Stimulated activated CD8-positive, alpha-beta memory T cell treated with anti-CD3 and anti-CD28 coated beads, Interleukin-2, amount 100 ng/mL, for 48 hours (primary cell): ENCODE data around the gene B3GALT5.

Source experiments
- DNase-seq, 2 donors: peaks; one replicate each; pipeline ENCODE4 v3.0.0-alpha.2; 2020; ENCODE audit warnings: low read depth in 2 of 2

Gene B3GALT5

DNA sequence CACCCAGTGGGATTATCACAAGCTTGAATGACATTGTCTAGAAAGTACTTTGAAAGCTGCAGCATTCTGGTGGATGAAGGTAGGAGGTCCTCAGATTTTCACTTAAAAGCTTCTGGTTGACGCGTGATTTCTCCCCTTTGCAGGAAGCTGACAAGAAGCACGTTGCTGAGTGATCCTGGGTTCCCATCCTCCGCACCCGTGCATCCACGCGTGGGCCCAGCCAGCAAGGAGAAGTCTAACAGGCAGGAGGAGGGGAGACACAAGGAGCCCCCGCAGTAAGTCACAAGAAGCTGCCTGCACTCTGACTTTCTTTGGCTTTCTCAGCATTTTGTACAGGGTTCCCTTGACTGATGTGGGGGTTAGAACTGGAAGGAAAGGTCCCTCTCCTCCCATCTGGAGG is 7.8 kb upstream of the B3GALT5 start:
- no peak for DNase-seq

DNA sequence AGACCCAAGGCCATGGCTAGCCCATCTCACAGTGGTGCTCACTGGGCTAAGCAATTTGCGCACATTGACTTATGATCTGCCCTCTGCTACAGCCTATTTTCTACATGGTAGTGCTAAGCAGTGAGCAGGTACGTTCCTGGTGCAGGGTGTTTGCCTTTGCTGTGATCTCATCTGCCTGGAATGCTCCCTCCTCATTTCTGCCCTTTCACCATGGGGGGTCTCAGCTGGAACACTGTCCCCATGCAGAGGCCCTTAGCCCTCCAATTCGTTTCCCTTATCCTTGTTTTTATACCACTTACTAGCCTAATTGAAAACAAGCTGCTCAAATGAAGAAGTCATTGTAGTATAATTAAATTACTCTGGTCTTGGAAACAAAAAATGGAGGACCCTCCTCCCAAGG is 2.0 kb upstream of the B3GALT5 start:
- no peak for DNase-seq

DNA sequence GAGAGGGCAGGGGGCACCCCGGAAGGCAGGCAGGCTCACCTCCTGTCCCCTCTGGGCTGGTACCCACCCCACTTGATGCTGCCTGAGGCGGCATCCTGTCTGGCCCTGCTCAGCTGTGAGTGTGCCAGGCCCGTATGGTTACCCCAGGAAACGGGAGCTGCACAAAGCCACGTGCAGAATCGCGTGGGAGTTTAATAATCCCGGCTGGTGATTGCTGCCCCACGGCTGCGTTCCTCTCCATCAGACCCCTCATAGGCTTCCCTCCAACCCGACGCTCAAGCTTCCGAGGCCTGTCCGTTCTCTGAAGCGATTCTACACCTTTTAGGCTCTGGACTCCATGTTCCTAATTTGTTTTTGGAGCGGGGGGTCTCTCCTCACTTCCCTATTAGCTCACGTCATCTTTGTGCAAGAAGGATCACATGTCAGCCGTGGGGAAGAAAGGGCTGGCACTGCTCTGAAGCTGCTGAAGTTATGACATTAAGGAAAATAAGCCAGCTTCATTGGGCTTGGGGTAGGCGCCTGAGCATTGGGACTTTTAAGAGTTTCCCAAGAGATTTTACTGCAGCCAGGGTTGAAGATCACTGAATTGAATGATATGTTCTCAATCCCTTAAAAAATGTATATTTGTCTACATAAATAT is 1.1 kb upstream of the B3GALT5 start:
- no peak for DNase-seq

DNA sequence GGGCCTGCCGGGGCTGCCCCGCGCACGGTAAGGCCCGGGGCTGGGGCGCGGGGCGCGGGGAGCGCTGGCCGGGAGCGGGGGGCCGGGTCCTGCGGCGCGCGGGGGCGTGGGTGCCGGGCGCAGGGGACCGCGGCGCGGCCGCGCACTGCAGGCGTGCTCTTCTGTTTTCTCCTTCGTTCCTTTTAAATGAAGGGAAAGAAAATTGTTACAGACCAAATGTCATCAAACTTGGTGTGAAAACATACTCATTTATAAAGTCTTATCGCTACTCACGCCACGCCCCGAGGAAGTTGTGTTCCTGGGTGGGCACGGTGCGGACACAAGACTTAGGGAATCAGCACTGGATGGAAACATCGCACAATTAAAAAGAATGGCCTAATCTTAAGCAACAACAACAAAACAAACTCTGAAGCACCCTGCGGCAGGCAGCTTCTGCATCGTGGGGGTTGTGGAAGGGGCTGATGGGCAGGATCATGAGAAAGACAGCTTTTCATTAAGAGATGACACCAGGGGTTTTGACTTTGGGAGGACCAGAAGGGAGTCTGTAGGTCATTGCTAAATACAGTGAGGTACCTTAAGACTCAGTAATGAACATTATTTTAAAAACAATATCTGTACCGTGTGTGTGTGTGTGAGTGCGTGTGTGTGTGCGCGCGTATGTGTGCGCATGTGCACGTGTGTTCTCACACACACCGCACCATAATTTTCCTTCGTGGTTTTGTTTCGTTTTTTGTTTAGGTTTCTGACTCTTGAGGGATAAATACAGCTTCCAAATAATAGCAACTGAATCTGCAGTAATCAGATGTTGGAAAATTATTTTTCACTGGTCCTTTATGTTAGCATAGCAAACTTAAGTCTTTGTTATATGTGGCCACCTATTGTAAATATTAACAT is 548 bp downstream of the B3GALT5 start:
- no peak for DNase-seq

DNA sequence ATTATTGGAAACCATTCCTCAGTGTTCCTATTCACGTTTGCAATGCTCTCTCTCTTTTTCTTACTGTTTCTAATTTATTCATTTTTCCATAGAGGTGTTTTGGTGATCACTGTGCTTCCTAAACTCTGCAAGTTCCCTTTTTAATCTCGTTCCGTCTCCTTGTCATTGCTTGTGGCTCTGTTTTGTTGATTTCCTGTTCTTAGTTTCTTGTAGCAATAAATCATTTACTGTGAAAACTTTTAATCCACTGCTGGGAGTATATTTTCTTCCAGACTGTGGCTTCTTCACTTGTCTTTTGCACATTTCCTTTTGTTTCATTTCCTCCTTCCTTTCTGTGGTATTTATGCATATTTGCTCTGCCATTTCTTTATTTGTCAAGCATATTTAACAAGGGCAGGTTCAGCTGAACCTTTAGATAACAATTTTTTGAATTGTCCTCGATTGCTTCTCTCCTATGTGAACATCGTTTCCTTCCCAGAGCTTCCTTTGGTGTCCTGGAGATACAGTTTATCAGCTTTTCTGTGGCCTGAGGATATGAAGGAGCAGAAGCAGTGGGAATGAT is 3.6 kb downstream of the B3GALT5 start:
- no peak for DNase-seq

DNA sequence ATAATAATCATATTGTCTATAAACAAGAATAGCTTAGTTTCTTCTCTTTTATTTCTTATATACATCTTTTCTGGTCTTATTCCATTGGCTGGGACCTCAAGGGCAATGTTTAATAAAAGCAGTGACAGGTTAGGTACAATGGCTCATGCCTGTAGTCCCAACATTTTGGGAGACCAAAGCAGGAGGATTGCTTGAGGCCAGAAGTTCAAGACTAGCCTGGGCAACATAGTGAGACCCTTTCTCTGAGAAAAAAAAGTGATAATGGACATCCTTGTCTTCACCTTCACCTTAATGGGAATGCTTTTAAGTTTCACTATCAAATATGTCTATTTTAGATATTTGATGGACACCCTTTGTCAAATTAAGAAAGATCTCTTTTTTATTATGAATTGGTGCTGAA is 8.1 kb downstream of the B3GALT5 start:
- no peak for DNase-seq

DNA sequence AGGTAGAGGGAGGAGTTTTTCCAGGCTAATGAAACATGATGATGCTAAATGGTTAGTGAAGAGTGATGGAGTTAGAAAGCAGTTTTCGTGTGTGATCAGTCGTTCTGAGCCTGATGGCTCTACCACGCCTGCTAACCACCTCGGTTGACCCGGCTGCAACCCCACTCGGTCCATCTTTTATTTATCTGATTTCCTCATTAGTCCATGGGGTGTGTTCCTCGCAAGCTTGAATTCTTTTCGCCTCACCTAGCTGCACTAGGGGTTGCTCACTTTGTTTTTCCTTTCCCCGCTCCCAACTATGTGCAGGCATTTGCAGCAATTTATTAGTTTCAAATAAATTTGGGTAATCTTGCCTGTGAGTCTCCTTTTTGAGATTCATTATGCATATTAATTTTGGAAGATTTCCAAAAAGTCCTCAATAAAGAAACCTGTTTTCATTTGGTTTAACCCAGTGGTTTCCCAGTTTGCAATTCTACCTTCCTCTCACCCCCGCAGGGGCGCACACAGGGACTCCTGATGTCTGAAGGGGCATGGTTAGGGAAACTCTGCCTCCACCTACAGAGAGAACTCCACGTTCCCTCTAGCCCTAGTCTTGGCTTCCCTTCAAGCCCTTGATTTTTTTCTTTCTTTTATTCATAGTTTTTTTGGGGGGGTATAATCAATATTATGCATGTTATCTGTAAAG is 12.6 kb downstream of the B3GALT5 start:
- DNase-seq = no peak

DNA sequence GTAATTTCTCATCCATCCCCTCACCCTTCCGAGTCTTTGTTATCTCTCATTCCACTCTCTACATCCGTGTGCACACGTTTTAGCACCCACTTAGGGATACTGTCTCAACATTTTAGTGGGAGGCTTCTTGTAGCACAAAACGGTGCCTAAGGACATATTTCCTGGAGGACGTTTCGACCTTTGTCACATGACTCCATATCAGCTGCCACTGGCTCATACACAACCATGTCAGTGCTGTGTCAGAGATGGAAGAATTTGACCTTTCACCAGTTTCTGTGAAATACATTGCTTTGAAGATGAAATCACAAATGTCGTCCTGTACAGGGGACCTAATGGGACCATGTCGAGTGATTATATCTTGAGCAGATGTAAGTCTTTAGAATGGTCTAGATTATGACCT is 15.6 kb downstream of the B3GALT5 start:
- no peak for DNase-seq

DNA sequence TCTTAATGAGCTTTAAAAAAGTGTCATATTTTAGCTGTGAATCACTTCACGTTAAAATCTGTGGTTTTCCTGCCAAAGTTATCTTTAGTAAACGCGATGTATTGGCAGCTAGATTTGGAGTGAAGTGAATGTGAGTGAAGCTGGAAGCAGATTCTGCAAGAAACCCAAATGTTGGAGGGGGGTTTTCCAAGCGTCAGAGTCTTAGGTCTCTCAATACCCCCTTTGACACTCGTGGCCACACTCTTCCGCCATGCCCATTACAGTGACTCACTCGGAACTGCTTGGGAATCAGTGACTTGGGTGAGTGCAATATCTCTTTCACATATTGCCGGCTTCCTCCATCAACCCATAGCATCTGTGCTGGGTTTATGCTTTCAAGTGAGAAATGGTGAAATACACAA is 17.5 kb downstream of the B3GALT5 start:
- no peak for DNase-seq

DNA sequence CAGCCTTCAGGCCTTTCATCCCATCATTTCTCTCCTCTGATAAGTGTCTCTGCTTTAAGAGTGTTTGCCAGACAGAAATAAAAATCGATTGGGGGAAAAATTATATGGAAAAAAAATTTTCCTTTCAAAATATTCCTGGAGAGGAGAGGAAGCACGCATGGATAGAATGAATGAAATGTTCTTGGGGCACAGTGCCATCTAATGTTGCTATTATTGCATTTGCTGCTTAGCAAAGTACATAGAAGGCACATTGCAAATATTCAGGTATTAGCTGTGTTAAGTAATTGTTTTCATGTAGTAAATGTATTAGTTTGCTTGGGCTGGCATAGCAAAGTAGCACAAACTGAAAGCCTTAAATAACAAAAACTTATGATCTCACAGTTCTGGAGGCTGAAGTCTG is 18.1 kb downstream of the B3GALT5 start:
- DNase-seq = no peak

DNA sequence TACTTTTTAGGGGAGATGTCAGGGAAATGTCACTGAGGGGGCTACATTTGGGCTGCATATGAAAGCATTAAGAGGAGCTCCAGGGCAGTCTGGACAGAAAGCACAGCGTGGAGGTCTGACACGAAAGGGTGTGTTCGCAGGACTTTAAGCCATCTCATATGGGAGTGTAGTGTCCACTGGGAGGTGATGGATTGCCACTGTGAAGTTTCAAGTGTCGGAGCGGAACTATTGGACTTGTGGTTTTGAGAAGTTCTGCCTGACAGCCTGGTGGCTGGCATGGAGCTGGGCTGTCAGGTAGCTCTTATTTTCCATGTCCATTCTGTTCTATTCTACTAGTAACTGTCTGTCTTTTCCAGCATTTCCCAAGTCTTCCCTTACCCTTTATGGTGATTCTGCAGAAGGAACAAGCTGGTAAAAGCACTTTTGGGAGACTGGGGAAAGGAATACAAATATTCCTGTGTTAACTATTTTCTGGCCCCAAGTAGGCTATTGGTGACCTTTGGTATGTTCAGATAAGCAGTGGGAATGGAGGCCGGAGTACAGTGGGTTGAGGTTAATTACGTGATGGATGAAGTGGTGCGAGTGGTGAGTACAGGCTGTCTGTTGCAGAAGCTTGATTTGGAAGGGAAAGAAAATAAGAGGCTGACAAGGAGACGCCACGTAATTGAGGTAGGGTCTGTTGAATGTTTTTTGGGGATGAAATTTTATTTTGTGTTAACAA is 19.3 kb downstream of the B3GALT5 start:
- no peak for DNase-seq

DNA sequence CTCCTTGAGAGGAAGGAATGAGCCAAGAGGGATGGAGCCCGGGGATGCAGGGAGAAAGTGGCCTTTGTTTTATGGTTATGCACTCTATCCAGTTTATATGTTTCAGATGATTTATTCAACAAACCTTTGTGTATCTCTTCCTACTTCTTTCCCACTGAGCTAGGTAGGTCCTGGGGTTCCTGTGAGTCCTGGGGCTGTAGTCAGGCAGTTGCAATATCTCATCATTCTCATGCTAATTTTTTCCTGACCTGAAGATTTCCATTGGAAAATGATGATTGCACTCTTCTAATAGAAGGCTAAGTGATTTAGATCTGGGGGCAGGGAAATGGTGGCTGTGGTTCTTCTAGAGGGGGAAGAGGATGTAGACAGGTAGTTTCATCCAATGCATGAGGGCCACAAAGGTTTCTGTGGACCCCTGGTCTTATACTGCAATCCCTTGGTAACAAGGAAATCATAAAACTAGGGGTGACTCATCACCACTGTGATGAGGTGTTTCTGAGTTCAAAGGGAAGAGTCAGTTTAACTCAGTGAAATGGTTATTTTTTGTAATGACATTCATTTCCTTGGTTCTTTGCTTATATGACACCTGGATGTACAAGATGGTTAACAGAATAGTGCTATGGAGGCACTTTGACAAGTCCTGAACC is 20.2 kb downstream of the B3GALT5 start:
- DNase-seq = no peak

DNA sequence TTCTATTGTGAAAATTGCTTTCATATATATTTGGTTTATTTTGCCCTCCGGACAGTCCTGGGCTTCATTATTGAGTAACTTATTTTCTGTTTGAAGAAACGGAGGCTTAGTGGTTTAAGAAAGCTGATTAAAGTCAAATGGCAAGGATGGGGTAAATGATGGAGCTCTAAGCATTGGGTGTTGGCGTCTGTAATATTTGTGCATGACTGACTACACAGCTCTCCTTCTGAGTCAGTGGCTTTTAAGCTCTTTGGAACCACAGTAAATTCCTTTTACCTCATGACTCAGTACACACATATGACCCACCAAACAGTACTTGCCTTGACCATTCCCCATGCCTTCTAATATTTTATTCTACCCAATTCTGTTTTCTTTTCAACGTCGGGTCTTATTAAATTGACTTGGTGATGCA is 21.0 kb downstream of the B3GALT5 start:
- no peak for DNase-seq

DNA sequence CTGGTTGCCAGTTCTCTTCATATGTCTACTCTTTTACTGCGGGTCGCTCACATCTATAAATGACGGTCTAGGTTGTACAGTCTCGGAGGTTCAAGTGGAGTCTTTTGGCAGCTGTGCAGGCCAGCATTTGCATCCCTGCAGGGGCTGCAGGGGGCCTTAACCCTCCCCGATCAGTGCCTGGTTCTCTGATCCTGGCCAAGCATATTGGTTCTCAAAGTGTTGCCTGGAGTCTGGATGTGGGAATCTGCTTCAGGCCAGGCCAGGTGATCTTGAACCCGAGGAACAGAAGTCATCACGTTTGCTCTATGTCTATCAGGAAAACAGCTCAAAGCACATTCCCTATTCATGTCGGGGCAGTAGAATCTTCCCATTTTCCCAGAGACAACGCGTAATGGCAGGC is 21.8 kb downstream of the B3GALT5 start:
- DNase-seq = no peak

DNA sequence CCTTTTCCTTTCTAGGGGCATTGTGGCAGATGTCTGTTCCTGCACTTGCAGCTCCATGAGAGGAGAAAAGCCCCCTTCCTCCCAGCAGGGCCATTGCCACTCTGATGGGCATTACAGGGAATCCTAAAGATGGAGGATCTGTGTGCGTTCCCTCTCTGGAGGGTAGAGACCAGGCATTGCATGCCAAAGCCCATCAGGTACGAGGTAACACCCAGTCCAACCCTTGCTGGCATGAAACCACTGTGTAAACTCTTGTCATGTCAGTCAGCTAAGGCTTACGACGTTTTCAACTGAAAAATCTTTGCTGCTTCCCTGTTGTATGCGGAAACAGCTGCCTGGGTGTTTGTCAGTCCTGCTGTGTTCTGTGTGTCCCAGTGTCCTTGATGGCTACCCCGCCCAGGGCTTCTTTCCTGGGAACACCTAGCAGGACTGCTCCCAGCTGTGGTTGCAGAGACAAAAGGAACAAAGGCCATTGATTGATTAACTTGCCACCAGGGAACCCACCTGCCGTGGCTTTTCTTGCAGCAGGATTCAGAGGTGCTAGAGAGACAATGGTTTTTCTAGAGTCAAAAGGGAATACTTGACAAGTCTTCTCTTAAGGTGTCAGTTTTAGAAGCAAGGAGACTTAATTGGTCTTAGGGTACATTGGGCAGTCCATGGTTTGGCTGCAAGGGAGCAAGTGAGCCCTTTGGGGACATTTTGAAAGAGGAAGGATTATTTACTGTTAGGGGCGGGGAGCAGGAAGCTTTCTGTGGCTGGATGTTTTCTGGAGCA is 24.6 kb downstream of the B3GALT5 start:
- no peak for DNase-seq

DNA sequence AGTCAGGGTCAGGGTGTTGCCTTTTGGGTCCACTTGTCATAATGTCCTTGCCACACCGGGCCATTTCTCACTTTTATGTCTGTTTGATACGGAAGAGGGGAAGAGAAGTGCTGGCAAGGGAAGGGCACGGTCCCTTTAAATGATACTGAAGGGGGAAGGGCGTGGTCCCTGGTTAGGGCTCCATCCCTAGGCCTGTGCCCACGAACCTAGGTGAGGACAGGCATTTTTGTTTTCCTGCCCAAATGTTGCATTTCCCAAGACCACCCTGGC is 25.2 kb downstream of the B3GALT5 start:
- DNase-seq = no peak

DNA sequence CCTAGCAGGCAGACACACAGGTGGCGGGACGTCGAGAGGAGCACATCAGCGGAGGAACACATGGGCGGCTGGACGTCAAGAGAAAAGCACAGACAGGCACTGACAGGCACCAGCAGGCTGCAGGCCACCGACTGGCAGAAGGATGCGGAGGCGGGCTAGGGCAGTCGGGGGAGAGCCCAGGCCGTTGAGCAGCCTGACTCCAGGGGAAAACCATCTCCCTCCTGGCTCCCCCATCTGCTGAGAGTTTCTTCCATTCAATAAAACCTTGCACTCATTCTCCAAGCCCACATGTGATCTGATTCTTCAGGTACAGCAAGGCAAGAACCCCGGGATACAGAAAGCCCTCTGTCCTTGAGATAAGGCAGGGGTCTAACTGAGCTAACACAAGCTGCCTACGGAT is 25.5 kb downstream of the B3GALT5 start:
- no peak for DNase-seq

DNA sequence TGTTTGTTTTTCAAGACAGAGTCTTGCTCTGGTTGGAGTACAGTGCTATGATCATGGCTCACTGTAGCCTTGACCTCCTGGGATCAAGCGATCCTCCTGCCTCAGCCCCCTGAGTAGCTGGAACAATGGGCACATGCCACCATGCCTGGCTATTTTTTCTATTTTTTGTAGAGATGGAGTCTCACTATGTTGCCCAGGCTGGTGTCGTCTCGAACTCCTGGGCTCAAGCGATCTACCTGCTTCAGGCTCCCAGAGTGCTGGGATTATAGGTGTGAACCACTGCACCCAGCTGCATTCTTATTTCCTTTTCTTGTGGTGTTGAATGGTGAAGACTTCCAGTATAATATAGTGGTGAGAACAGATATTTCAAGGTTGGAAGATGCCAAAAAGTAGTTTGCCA is 28.0 kb downstream of the B3GALT5 start:
- no peak for DNase-seq

DNA sequence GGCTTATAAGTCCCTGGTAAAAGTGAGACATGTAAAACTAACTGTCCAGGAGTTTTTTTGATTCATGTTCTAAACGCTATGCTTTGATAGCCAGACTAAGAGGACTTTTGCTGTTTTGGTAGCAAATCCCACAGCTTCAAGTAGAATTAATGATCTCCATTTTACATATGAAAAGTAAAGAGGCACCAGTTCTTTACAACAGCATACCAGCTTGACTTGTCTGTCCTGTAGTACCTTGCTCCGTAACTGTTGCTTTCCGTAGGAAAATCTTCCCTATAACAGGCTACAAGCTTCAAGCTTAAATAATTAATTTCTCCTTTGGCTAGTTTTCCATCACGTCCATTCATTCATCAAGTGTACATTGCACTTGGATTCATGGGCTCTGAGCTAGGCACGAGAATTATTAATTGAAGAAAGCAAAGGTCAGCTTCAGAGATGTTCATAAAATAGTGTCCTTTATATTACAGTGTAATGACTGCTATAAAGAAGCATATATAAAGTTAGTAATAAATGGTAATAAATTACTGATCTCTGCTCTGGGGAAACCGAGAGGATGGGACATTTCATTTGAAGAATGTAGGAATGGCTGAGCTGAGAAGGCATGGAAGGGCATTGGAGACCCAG is 29.2 kb downstream of the B3GALT5 start:
- DNase-seq = no peak

DNA sequence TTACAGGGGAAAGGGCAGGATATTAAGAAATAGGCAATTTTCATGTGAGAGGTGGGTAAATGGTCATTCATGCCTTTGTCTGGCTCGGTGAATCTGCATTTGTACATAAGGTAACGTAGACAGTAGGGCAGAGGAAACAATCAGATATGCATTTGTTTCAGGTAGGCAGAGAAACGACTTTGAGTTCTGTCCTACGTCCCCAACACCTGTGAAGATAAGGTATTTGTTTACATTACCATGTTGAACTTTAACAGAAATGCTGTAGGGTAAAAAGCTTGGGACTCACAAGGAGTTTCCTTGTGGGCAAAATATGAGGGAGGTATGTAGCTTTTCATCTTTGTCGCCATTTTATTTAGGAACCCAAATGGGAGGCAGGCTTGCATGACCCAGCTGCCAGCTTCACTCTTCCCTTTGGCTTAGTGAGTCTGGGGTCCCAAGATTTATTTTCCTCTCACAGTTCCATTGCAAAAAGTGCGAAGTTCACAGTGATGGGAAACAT is 31.4 kb downstream of the B3GALT5 start:
- DNase-seq = no peak
